Caco-2 (cell line): ENCODE data around the gene RAB15. TPM values are rescaled to one million over a fixed set of nuclear protein-coding genes. Genes with fewer than 3 reads are reported as not detected.

Source experiments
- BruUV-seq: library from RNA; stranded (reverse); fragments of 400-500 nt; replicated peaks from 2 replicates; lab custom pipeline; 2021; lab: Mats Ljungman, UMichigan
- CTCF ChIA-PET: fragments of 300-600 bp; sonication (Branson Sonifier 250); formaldehyde crosslinking; loops from one replicate; lab custom pipeline; 2022; ENCODE audit warnings: antibody characterized with exemption; lab: Charles Lee
- POLR2A ChIA-PET: fragments of 300-600 bp; sonication (Branson Sonifier 250); formaldehyde crosslinking; loops from one replicate; lab custom pipeline; 2022; ENCODE audit warnings: antibody characterized with exemption; lab: Charles Lee
- DNase-seq, 2 experiments: peaks; one replicate each; pipeline versions ENCODE4 v3.0.0 to v3.0.0-alpha.2; 2020 to 2022
- H3K27me3 ChIP-seq: replicated peaks from 2 replicates; pipeline ENCODE4 v1.6.0; 2011; ENCODE audit warnings: low read length; ENCODE audit not compliant: control insufficient read depth, insufficient read depth
- H3K36me3 ChIP-seq: 2 replicates; pipeline ENCODE4 v1.5.1; 2011; ENCODE audit warnings: low read length; ENCODE audit not compliant: control insufficient read depth, insufficient read depth
- H3K4me1 ChIP-seq: fragments of 250-450 bp; sonication (Bioruptor Pico); 2 replicates; pipeline ENCODE4 v1.5.1; 2020; ENCODE audit warnings: mild to moderate bottlenecking
- H3K4me3 ChIP-seq: 2 replicates; pipeline ENCODE4 v1.5.1; 2011; ENCODE audit warnings: low read depth, mild to moderate bottlenecking, control low read depth, low read length
- H3K9me3 ChIP-seq: fragments of 250-450 bp; sonication (Bioruptor Pico); 2 replicates; pipeline ENCODE4 v1.5.1; 2020; ENCODE audit warnings: mild to moderate bottlenecking, moderate library complexity
- H3K27ac Mint-ChIP-seq: one replicate; pipeline ENCODE4 v1.8.0; 2022; ENCODE audit warnings: mixed read lengths; ENCODE audit not compliant: unreplicated experiment
- H3K27me3 Mint-ChIP-seq: one replicate; pipeline ENCODE4 v1.8.0; 2022; ENCODE audit warnings: mixed read lengths; ENCODE audit not compliant: insufficient read depth, unreplicated experiment
- H3K36me3 Mint-ChIP-seq: one replicate; pipeline ENCODE4 v1.8.0; 2022; ENCODE audit warnings: mild to moderate bottlenecking, mixed read lengths; ENCODE audit not compliant: insufficient read depth, unreplicated experiment
- H3K4me1 Mint-ChIP-seq: one replicate; pipeline ENCODE4 v1.8.0; 2022; ENCODE audit warnings: low read depth, mixed read lengths; ENCODE audit not compliant: unreplicated experiment
- H3K4me3 Mint-ChIP-seq: one replicate; pipeline ENCODE4 v1.8.0; 2022; ENCODE audit warnings: mild to moderate bottlenecking, moderate library complexity, mixed read lengths; ENCODE audit not compliant: unreplicated experiment
- H3K9me3 Mint-ChIP-seq: one replicate; pipeline ENCODE4 v1.8.0; 2022; ENCODE audit warnings: mixed read lengths; ENCODE audit not compliant: unreplicated experiment
- CTCF ChIP-seq, 2 experiments: fragments of 200-600 bp in 1 of 2; IDR thresholded peaks; 1 replicate in 1 of 2; 2 replicates in 1 of 2; pipeline versions ENCODE4 v1.5.1 to v1.8.0; 2011 to 2022; ENCODE audit warnings: antibody characterized with exemption in 1 of 2, control low read depth in 1 of 2, inconsistent platforms in 1 of 2, low read depth in 1 of 2, low read length in 1 of 2, mild to moderate bottlenecking in 1 of 2, moderate library complexity in 1 of 2; ENCODE audit not compliant: insufficient read depth in 1 of 2, severe bottlenecking in 1 of 2, unreplicated experiment in 1 of 2
- intact Hi-C: fragments of 100-400 bp; cut with micrococcal nuclease; formaldehyde crosslinking; loops from one replicate; pipeline ENCODE4 v1.10.0; 2022; ENCODE audit not compliant: unreplicated experiment
- total RNA-seq: library from RNA; stranded (reverse); gene quantifications from 2 replicates; pipeline ENCODE4 v1.2.3, GENCODE V29; 2022

The RAB15 gene
- total RNA-seq, 1 experiment from 2014 or later: 92.5 TPM

- no TSS peak for BruUV-seq
- H3K9me3 ChIP-seq: no peaks in the 10 kb centered on the region
- H3K4me1 ChIP-seq: no peaks in the 10 kb centered on the region
- no peaks in the 10 kb centered on the region for H3K4me1 Mint-ChIP-seq
- H3K9me3 Mint-ChIP-seq: no peaks in the 10 kb centered on the region
- ChIA-PET POLR2A (no interaction called here), CTCF (interaction anchor here (1.0 kb wide), 1 partner anchor 14 kb away, joined by 3 read pairs; no protein-coding TSS in a partner anchor)
- H3K4me3 ChIP-seq: no peak overlapping the region
- no peak overlapping the region for H3K27ac Mint-ChIP-seq
- intact Hi-C loops: no loop called here
- no peak for TF ChIP-seq CTCF (IDR thresholded peaks at IDR 0.05; ENCODE audit: insufficient read depth in 1 of 2, low read depth in 1 of 2, low read length in 1 of 2, severe bottlenecking in 1 of 2, unreplicated experiment in 1 of 2)
- H3K36me3 Mint-ChIP-seq: peaks cover 53% of the 10 kb centered on the region
- H3K27me3 ChIP-seq: no peaks in the 10 kb centered on the region
- H3K27me3 Mint-ChIP-seq: no peaks in the 10 kb centered on the region
- H3K36me3 ChIP-seq: no peaks in the 10 kb centered on the region
- DNase-seq: no peak
- H3K4me3 Mint-ChIP-seq: no peak overlapping the region
These were observed 19.4 kb downstream of the RAB15 start for GRCh38 chr14:64952598-64953309.

GRCh38 chr14:64951724-64952123 lies 20.4 kb downstream of the RAB15 start:
- ChIA-PET CTCF (no interaction called here), POLR2A (no interaction called here)
- no peak for TF ChIP-seq CTCF (IDR thresholded peaks at IDR 0.05; ENCODE audit: insufficient read depth in 1 of 2, low read depth in 1 of 2, low read length in 1 of 2, severe bottlenecking in 1 of 2, unreplicated experiment in 1 of 2)

GRCh38 chr14:64951291-64951690 lies 20.8 kb downstream of the RAB15 start:
- H3K4me3 Mint-ChIP-seq: no peak overlapping the region
- H3K27me3 Mint-ChIP-seq: no peaks in the 10 kb centered on the region
- ChIA-PET POLR2A (no interaction called here), CTCF (no interaction called here)
- TF ChIP-seq CTCF (IDR thresholded peaks at IDR 0.05; ENCODE audit: insufficient read depth in 1 of 2, low read depth in 1 of 2, low read length in 1 of 2, severe bottlenecking in 1 of 2, unreplicated experiment in 1 of 2): no peak
- H3K36me3 ChIP-seq: peaks cover under 1% of the 10 kb centered on the region; the same call in 1 of the 2 replicates
- H3K36me3 Mint-ChIP-seq: peaks cover 59% of the 10 kb centered on the region
- no peaks in the 10 kb centered on the region for H3K9me3 ChIP-seq
- H3K27me3 ChIP-seq: no peaks in the 10 kb centered on the region
- H3K4me1 Mint-ChIP-seq: no peaks in the 10 kb centered on the region
- no peak for DNase-seq
- intact Hi-C loops: no loop called here
- H3K9me3 Mint-ChIP-seq: no peaks in the 10 kb centered on the region
- H3K27ac Mint-ChIP-seq: no peak overlapping the region
- no peaks in the 10 kb centered on the region for H3K4me1 ChIP-seq
- H3K4me3 ChIP-seq: no peak overlapping the region
- no TSS peak for BruUV-seq

More at GRCh38 chr14:64951724-64952123, 20.4 kb downstream of the RAB15 start:
- Mint-ChIP-seq H3K27ac (no peak overlapping the region), H3K9me3 (no peaks in the 10 kb centered on the region), H3K27me3 (no peaks in the 10 kb centered on the region), H3K36me3 (peaks cover 59% of the 10 kb centered on the region), H3K4me3 (no peak overlapping the region), H3K4me1 (no peaks in the 10 kb centered on the region)
- H3K27me3 ChIP-seq: no peaks in the 10 kb centered on the region
- BruUV-seq: no TSS peak
- no peak overlapping the region for H3K4me3 ChIP-seq
- H3K9me3 ChIP-seq: no peaks in the 10 kb centered on the region
- intact Hi-C loops: no loop called here
- DNase-seq: no peak
- H3K36me3 ChIP-seq: no peaks in the 10 kb centered on the region
- H3K4me1 ChIP-seq: no peaks in the 10 kb centered on the region
